GM21723 (cell line): ENCODE results near the gene MPP7.

Source experiments
- ATAC-seq: cut with Tn5 transposase; IDR thresholded peaks from one replicate; pipeline ENCODE4 v1.9.1; 2021; ENCODE audit warnings: mild to moderate bottlenecking, moderate library complexity; ENCODE audit not compliant: unreplicated experiment

The MPP7 gene

DNA sequence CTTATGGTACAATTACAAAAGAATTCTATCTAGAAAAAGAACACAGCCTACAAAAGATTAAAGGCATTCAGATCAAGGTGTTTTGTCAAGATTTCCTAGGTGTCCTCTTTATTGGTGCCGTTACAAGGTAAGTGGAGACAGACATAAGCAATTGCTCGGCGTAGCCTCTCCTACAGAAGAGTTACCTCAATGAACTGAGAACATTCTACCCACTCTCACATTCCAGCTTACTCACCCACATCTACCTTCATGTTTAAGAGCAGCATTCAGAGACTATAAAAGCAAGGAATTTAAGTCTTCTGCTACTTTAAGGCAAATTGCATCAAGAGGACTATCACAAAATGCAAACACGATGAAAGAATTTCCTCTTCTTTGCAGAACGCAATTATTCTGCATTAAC, 29.5 kb downstream of the MPP7 start:
- ATAC-seq, result no peak

DNA sequence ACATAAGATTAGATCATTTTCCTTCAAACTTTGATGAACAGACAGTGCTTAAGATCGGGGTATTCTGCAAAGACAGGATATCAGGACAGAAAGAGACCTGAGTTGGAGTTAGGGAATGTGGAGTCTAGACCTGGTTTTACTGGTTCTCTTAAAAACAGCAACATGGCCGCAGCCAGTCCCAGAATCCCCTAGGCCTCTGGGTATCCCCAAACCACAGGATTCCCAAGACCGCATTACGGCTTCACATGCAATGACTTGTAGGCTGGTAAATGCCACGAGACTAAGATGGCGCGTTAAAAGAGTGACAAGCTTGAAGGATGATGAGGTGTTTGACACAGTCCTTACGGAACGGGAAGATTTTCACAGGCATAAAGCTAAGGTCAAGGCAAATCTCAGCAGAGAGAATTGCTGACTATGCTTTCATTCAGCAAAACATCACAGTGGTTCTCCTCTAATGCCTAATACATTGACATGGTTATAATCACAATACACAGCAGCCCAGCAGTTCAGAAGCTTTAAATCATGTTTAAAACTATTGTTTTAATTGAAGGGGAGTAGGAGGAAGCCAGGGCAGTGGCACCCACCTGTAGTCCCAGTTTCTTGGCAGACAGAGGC, 32.9 kb downstream of the MPP7 start:
- no peak for ATAC-seq

DNA sequence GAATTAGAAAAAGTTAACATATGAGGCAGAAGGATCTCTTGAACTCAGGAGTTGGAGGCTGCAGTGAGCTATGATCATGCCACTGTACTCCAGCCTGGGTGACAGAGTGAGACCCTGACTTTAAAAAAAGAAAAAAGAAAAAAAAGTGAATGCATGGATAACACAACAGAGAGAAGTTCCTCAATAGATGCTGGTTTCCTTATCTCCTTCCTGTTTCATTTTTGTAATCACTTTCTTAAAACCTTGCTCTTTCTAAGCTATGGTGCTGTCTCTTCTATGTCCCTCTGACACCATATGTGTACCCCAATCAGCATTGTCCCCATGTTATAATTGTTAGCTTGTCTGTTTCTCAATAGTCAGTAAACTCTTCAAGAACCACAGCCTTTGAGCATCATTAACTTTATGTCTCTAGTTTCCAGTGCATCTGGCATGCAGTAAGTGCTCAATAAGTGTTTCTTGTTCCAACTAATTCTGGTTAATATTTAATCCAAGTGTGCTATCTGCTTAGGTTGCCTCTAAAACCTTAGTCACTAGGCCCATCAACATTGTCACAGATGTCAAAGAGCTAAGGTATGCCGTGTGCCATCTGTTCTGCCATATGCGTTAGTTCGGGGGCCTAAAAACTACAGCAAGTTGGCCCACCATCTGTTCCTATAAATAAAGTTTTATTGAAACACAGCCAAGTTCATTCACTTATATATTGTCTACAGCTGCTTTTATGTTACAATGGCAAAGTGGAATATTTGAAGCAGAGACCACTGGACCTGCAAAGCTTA, 36.2 kb downstream of the MPP7 start:
- ATAC-seq, result no peak

DNA sequence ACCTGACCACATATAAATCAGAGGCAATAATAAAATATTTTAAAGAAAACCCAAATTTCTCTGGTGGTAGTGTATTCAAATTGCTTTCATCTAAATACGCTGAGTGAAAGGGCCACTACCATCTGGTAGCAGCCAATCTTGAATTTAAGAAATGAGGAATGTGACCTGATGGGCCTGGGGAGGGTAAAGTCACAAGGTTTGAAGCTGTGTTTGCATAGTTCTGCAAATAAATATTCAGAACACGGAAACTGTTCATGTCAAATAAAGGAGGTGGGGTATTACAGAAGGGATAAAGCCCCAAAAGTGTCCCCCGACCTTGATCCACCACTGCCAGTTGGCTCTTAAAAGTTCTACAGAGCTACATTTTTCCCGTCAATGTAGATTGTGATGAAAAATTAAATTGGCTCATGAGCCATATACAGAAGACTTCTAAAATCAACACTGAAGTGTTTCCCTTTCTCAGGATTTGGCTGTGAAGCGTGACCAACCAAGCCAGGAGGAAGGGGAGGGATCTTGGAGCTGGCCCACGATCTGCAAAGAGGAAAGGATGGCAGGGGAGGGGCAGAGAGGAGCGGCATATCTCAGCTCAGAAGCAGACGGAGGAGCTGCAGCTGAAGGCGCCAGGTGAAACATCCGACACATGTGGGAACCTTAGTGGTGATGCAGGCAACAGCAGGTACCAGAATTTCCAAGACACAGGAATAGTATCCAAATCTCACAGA, 39.6 kb downstream of the MPP7 start:
- ATAC-seq, result no peak

DNA sequence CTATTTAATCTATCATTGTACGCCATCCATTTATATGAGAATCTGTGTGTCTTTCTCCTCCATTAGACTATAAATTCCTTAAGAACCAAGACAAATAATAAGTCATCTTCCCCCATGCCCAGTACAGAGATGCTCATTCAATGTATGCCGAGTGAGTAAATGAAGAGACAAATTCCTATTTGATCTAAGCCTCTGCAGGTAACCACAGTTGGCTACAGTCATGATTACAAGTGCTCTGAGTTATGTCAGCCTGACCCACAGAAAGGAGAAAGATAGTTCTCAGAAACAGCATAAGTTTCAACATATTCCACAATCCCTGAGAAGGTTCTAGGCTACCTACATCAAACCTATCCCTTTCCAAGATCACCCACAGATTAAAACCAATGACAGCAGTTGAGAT, 46.1 kb downstream of the MPP7 start:
- no peak for ATAC-seq

DNA sequence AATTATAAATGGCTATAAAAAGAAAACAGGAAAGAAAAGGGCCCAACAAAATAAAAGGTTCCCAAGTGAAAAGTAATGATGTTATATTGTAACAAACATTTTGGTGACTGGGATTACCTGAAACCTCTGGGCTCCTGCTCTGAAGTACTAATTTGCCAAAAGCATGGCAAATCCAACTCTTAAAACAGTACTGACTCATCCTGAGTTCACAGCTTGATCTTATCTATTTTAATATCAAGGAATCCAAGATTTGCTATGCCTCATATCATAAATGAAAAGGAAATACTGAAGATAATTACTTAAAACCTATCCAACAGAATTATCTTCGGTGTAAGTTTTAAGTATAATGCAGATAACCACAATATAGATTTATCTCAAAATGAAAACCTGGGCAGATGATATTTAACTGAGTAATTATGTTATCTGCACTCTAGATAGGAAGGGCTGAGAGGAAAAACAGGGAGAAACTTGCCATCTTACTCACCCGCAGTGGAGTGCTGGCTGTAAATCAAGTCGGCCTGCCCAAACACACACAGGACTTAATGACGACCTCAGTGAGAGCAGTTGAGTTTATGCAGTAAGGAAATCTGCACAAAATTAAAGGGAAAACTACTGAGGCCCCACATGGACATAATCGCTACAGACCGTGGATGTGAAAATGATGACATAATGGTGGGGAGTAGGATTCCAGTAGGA, 48.4 kb downstream of the MPP7 start:
- ATAC-seq, result no peak

DNA sequence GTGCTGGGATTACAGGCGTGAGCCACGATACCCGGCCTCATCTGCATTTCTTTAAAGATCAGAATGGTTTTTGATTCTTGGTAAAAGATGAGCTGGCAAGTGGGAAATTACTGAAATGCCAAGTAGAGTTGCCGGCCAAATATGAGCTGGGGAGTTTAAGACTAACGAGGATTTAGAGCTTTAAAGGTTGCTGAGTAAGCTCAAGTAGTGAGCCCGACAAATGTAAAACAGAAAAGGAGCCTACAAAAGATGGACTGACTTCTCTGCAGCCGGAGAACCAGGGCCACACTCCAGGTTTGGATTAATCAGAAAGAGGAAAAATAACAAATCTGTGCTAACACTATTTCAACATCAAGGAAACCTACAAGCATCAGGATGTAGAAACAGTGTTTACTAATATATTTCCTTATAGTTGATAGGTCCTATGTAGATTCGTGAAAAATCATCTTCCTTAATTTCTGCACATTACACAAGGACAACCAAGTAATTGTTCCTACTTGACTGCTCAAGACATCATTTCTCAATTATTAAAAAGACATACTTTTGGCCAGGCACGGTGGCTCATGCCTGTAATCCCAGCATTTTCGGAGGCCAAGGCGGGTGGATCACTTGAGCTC, 49.6 kb downstream of the MPP7 start:
- ATAC-seq, result no peak
